HG03095 (cell line): ENCODE measurements around the gene PCK2.
A peak's percentile ranks its signal among the peaks of the same experiment; 100 is the strongest.

ENCODE experiments used
- ATAC-seq: cut with Tn5 transposase; IDR thresholded peaks from one replicate; pipeline ENCODE4 v1.9.1; 2021; ENCODE audit warnings: moderate library complexity; ENCODE audit not compliant: unreplicated experiment

Gene PCK2

GRCh38 chr14:24135834-24136683, 41.9 kb downstream of the PCK2 start, which contains the start of gene PSME1:
TSS of gene PSME1 (plus strand) at chr14:24136194. CDS start at chr14:24136263, 69 bp downstream.
- ATAC-seq, result peak; percentile 79

GRCh38 chr14:24136684-24137528, 42.8 kb downstream of the PCK2 start:
- no peak for ATAC-seq

- ATAC-seq, result no peak
Observed at GRCh38 chr14:24137529-24138395, 43.7 kb downstream of the PCK2 start.

GRCh38 chr14:24138396-24139271, 44.5 kb downstream of the PCK2 start:
- ATAC-seq, result no peak

- no peak for ATAC-seq
Observed at GRCh38 chr14:24139272-24139934, 45.3 kb downstream of the PCK2 start.

- peak; percentile 82 for ATAC-seq
Observed at GRCh38 chr14:24141097-24141880, 47.2 kb downstream of the PCK2 start, which contains the start of gene EMC9. TSS of gene EMC9 (minus strand) at chr14:24141591. CDS start at chr14:24141304, 287 bp downstream.

GRCh38 chr14:24143511-24143910, 49.4 kb downstream of the PCK2 start:
- no peak for ATAC-seq

GRCh38 chr14:24144451-24144850, 50.3 kb downstream of the PCK2 start:
- ATAC-seq, result no peak

- ATAC-seq, result no peak
Observed at GRCh38 chr14:24145219-24145618, 51.1 kb downstream of the PCK2 start.

GRCh38 chr14:24145690-24146452, 51.8 kb downstream of the PCK2 start:
- no peak for ATAC-seq

- peak; percentile 61 for ATAC-seq
Observed at GRCh38 chr14:24146453-24146977, 52.4 kb downstream of the PCK2 start, which contains the start of gene PSME2. TSS of gene PSME2 (minus strand) at chr14:24146610. CDS start at chr14:24146581, 29 bp downstream.

- ATAC-seq, result peak; percentile 87
Observed at GRCh38 chr14:24146978-24147760, 53.1 kb downstream of the PCK2 start, which contains the start of gene RNF31. TSS of gene RNF31 (plus strand) at chr14:24147498. CDS start at chr14:24147699, 201 bp downstream.

GRCh38 chr14:24147761-24148428, 53.8 kb downstream of the PCK2 start:
- no peak for ATAC-seq

GRCh38 chr14:24149302-24149969, 55.3 kb downstream of the PCK2 start:
- no peak for ATAC-seq

- ATAC-seq, result no peak
Observed at GRCh38 chr14:24150061-24150460, 56.0 kb downstream of the PCK2 start.
